ENCODE data around the gene DPF1.
"Not testable (repeated sequence)": the region's sequence is repeated elsewhere in the genome, so short reads cannot be mapped to it uniquely, and the experiment has no call there.

The DPF1 gene

DNA sequence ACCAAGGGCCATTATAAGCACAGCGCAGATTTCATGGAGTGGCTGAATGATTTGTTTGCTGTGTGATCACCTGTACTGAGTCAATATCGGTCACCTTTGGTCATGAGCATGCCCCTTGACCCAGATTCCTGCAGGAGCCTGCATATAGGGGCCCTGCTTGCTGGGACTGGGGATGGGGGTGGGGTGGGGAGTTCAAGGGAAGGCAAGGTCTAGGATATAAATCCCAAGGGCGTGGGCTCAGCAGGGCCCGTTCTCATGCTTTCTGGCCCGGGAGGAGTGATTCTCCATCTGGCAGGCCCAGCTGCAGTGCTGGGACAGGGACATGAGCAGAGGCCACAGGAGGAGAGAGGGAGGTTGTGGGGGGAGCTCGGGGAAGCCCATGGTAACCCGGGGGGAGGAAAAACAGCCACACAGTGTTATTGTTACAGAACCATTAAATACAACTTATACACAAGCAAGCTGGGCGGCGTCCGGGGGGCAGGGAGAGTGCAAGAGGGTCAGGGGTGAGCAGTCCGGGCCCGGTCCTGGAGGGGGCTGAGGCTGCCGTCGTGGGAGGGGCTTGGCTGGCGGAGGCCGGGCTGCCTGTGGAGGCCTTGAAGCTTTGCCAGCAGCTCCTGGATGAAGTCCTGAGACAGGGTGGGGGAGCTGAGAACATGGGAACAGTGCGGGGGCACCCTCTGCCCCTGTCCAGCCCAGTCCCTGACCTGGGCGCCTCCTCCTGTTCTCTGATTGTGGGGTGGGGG is 27.0 kb upstream of the DPF1 start:
- DNase-seq (ENCODE audit: low spot score): no peak
- FAIRE-seq: no peak

DNA sequence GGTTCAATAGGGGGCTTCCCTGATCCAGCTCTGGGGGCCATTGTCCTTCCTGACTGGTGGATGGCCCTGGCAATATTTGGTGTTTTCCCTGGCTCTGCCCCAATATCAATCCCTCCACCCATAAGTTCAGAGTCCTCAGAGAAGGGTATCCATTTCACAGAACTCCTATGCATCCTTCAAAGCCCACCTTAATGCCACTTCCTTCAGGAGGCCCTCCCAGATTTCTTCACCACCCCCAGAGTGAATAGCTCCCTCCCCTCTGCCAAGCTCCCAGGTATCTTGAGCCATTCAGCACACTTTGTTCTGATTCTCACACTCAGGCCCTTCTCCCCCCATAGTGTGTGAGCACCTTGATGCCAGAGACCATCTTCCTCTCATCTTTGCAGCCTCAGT is 26.4 kb upstream of the DPF1 start:
- no peak for FAIRE-seq
- DNase-seq (ENCODE audit: low spot score): no peak

DNA sequence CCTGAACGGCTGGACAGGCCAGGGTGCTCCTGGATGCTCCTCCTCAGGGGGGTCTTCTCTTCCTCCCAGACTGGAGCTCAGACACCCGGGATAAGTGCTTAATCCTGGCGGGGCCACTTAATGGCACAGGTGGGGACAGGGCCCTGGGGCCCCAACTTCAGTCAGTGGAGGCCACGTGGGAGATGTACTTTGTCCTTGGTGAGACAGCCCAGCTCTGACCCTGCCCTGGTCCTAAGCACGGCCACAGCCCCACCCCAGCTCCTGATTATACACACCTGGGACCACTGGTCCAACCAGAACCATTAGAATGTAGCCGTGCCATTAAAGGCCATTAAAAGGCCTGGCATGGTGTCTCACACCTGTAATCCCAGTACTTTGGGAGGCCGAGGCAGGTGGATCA is 24.4 kb upstream of the DPF1 start:
- DNase-seq (ENCODE audit: low spot score) (no peak), FAIRE-seq (no peak)

DNA sequence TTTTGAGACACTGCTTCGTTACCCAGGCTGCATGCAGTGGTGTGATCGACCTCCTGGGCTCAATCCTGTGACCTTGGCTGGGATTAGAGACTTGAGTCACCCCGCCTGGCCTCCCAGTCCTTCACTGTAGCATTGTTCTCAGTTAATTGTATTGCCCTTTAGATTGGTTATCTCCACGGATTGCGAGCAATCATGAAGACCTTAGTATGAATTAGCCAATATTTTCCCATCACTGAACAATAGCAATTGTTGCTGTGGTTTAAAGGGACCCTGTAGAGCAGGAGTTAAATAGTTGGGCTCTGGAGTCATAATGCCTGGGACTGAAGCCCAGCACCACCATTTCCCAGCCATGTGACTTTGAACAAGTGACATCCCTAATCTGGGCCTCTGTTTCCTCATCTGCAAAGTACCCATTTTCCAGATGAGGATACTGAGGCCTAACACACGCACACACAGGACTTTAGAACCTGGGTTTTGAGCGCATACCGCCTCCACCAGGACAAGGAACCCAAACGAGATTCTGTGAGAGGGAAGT is 23.8 kb upstream of the DPF1 start:
- FAIRE-seq (no peak), DNase-seq (ENCODE audit: low spot score) (no peak)

DNA sequence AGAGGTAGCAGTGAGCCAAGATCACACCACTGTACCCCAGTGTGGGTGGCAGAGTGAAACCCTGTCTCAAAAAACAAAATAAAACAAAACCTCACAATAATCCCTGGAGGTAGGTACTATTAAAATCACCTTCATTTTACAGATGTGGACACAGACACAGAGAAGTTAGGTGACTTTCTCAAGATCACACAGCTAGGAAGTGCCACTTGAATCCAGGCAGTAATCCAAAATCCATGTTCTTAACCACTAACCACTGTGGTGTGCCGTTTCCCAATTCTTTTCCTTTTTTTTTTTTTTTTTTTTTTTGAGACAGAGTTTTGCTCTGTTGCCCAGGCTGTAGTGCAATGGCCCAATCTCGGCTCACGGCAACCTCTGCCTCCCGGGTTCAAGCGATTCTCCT is 23.1 kb upstream of the DPF1 start:
- DNase-seq (ENCODE audit: low spot score) (no peak), FAIRE-seq (no peak)

DNA sequence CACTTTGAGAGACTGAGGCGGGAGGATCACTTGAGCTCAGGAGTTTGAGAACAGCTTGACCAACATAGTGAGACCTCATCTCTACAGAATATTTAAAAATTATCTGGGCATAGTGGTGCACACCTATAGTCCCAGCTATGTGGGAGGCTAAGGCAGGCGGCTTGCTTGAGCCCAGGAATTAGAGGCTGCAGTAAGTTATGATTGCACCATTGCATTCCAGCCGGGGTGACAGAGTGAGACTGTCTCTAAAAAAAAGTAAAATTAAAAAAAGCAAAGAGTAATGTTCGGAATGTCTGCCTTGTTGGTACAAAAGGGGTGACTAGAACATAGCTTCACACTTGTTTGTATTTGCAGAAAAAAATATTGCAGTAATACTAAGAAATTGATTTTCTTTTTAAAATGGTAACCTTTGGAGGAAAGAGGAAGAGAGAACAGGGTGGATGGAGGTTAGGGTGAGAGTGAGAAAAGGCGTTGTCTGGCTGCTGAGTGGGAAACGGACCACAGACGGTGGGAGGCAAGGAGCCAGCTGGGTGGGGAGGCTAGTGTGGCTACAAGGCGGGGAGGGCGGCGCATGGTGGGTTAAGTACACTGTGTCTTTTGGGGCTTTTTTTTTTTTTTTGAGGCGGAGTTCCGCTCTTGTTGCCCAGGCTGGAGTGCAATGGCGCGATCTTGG is 21.9 kb upstream of the DPF1 start:
- DNase-seq (ENCODE audit: low spot score) (no peak), FAIRE-seq (no peak)

DNA sequence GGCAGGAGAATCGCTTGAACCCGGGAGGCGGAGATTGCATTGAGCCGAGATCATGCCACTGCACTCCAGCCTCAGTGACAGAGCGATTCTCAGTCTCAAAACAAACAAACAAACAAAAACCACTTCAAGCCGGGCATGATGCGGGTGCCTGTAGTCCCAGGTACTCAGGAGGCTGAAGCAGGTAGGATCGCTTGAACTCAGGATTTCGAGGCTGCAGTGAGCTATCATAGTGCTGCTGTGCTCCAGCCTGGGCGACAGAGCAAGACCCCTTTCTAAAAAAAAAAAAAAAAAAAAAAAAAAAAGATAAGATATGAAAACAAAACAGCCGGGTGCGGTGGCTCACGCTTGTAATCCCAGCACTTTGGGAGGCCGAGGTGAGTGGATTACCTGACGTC is 19.3 kb upstream of the DPF1 start:
- DNase-seq (ENCODE audit: low spot score) (no peak), FAIRE-seq (no peak)

DNA sequence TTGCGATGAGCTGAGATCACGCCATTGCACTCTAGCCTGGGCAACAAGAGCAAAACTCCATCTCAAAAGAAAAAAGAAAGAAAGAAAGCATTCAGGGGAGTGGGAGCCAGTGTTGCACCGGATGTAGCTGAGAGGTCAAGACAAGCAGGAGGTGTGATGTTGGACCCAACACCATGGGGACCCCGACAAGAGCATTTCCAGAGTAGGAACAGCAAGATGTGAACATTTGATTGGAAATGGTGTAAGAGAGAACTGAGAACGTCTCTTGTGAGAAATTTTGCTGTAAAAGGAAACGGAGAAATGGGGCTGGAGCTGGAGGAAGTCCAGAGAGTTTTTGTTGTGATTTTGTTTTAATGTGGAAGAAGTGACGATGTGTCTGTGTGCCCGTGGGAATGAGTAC is 15.8 kb upstream of the DPF1 start:
- DNase-seq (ENCODE audit: low spot score) (no peak), FAIRE-seq (no peak)

DNA sequence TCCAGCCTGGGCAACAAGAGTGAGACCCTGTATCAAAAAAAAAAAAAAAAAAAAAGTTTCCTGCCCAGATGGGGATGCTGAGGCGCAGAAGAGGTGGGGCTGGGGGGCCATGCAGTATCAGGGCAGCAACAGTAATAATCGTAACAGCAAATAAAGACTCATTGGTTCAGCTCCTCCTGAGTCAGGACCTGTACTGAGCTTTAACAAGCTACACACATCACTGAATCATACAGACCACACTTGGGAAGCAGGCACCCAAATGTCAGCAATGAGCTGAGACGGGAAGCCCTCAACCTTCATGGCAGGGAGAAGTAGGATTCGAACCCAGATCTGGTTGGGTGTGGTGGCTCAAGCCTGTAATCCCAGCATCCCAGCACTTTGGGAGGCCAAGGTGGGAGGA is 10.6 kb upstream of the DPF1 start:
- DNase-seq (ENCODE audit: low spot score): no peak
- FAIRE-seq: no peak

DNA sequence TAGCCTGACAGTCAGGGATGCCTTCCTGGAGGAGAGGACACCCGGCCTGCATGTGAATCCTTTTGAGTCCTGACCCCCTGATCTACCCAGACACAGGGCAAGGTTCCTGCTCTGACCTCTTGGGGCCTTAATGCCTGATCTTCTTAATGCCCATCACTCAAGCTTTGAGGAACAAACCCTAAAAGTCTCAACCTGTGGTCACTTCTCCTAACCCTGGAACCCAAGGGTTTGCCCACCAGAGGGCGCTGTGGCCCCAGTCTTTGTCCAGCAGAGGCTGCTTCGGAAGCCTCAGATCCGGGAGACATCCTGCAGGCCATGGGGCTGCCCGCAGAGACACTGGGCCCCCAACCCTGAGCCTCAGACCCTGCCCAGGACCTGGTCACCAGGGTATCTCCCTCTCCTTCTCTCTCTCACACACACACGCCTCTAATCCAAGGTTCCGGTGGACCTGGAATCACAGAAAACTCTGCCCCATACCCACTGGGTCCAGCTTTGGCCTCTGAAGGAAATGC is 9.8 kb upstream of the DPF1 start:
- DNase-seq (ENCODE audit: low spot score) (peak; percentile 28), FAIRE-seq (no peak)

DNA sequence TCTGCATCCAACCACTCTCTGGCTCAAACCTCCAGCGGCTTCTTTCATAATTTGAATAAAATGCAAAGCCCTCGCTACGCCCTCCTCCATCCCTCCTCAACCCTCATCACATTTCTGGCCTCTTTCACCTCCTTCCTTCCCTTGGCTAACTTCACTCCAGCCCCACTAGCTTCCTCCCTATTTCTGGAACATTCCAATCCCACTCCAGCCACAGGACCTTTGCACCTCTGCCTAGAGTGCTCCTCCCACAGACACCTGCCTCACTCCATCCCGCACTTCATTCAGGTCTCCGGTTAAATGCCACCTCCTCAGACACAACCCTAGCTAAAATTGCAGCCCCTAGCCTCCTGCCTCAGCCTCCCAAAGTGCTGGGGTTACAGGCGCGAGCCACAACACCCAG is 7.9 kb upstream of the DPF1 start:
- DNase-seq (ENCODE audit: low spot score): no peak
- no peak for FAIRE-seq

DNA sequence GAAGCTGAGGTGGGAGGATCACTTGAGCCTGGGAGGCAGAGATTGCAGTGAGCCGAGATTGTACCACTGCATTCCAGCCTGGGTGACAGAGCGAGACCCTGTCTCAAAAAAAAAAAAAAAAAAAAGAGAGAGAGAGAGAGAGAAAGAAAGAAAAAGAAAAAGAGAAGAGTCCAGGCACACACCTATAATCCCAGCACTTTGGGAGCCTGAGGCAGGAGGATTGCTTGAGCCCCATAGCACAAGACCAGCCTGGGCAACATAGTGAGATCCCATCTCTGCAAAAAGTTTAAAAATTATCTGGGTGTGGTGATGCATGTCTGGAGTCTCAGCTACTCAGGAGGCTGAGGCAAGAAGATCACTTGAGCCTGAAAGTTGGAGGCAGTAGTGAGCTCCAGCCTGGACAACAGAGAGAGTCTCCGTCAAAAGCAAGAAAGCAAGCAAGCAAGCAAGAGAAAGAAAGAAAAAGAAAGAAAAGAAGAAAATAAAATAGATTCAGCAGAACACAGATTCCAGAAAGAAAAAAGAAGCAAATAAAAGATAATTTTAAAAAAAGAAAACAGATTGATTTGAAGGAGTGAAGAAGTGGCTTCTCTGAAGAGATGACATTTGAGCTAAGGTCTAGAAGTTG is 6.6 kb upstream of the DPF1 start:
- not testable (repeated sequence) for DNase-seq (ENCODE audit: low spot score); FAIRE-seq

DNA sequence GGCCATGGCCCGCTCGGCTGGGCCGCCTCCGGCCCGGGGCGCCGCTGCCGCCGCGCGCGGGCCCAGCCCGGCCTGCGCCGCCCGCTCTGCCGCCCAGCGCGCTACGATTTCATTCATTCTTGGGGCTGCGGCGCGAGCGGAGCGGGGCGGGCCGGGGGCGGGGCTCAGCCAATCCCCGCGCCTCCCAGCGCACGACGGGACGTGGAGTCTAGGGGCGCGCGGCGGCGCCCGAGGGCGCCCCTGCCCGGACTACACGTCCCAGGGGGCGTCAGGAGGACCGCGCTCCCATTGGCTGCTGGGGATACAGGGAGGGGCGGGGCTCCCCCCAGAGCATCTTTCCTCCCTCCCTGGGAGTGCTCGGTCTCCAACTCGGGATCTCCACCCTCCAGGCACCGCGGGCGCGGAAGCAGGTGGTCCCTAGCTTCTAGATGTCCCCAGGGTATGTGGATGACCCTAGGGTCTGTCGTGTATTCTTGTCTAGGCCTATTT is 5.6 kb upstream of the DPF1 start:
- FAIRE-seq (no peak), DNase-seq (ENCODE audit: low spot score) (no peak)

DNA sequence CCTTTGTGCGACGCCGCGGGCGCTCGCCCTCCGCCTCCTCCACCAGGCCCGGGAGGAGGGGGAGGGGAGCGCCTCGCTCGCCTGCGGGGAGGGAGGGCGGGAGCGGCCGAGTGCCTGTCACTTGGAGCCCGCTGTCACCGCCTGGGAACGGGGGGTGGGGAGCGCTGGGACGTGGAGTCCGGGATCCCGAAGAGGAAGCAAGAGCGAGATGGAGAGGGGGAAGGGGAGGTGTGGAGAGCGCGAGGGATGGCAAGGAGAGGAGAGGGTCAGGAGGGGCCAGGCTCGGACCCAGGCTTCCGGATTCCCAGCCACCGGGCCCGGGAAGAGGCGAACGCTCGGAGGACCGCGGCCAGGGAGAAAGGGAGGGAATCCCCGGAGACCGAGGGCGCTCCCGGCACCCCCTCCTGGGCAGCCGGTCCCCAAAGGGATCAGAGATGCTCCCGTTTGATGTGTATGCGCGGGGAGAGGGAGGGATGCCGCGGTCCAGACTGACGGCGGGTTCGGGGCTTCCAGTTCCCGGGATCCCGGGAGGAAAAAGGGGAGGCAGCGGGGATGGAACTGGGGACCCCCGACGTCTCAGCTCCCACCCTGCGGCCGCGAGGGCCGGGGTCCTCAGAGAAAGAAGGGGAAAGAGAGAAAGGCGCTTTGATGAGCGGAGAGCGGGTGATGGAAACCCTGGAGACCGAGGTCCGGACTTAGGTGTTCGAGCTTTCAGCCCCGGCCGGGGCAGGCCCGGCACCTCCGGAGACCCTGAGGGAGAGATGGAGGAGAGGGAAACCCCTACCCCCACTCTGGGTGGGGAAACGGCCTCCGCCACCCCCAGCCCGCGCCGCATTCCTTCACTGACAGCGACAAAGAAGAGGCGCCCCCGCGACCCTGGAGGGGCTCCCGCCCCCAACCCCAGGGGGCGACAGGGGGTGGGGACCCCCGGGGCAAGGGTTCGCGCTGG is 4.7 kb upstream of the DPF1 start:
- DNase-seq (ENCODE audit: low spot score): no peak
- no peak for FAIRE-seq

DNA sequence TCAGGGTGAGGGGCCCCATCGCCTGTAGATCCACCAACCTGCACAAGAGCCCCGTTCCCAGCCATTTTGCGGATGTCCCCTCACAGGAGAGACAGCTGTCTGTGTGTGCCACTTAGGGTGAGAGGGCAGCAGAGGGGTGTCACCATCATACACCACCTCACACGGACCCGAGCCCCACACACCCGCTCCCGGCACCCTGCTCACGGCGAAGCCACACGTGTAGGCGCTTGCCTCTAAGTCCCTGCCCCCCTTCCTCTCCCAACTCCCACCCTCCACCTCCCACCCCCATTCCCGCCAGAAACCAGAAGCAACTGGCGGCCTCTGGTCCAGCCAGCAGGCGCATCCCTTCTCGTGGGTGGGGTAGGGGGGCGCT is 4.0 kb upstream of the DPF1 start:
- DNase-seq (ENCODE audit: low spot score) (no peak), FAIRE-seq (no peak)

DNA sequence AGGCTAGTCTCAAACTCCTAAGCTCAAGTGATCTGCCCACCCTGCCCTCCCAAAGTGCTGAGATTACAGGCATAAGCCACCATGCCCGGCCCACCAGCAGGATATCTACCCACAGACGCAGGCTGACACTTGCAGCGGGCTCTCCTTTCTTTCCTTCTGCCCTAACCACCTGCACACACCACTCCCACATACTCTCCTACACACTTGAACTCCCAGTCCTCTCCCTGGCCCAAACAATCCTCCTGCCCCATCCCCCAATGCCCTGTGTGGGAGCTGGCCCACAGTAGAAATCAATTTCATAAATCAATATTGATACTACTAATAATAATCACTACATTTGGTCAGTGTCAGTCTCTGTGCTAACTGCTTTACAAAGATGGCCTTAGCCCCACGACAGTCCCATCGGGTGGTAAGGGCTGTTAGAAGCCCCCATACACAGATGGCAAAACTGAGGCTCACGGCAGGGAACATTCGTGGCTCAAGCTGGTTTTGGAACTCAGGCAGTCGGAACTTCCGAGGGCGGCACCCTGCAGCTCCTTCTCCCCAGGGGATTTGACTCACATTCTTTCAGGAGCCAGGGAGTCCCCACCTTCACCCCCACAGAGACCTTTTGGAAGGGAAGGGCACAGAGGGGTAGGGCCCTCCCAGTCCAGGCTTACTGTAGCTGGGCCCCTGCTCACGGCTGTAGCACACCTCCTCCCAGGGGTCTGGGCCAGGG is 3.4 kb upstream of the DPF1 start:
- no peak for DNase-seq (ENCODE audit: low spot score)
- no peak for FAIRE-seq

DNA sequence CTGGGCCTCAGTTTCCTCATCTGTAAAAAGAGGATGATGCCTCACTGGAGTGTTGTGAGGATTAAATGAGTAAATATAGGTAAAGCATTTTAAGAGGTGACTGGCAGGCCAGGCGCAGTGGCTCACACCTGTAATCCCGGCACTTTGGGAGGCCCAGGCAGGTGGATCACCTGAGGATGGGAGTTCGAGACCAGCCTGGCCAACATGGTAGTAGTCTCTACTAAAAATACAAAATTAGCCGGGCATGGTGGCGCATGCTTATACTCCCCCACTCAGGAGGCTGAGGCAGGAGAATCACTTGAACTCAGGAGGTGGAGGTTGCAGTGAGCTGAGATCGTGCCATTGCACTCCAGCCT is 819 bp upstream of the DPF1 start:
- FAIRE-seq; DNase-seq (ENCODE audit: low spot score): not testable (repeated sequence)

DNA sequence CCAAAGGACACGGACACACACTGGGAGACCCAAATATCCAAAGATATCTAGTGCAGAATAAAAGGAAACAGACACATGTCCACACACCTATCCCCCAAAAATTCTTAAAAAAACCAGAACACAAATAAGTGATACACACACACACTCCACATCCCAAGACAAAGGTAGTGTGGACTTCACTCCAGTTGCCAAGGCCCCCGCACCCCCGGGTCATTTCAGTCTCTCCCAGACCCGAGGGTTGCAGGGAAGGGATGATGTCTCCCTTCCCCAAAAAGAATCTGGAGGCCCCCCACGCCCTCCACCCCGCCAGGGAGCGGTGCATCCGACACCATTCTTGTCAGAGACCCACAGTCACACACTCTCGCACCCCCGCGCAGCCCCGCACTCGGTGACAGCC is 407 bp downstream of the DPF1 start:
- DNase-seq (ENCODE audit: low spot score): no peak

DNA sequence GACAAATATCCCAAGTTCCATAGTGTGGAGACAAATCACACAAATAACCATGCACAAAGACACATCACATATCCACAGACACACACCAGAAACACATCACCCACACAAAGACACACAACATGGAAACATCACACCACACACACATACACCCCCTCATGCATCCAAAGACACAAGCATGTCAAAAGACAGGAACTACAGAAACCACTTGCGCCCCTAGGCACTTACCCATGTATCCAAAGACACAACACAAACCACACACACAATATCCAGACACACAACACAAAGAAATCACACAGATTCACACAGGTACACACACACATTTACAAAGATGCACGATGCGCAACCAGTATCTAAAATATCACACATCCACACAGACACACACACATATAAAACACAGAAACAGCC is 901 bp downstream of the DPF1 start:
- no peak for DNase-seq (ENCODE audit: low spot score)
- FAIRE-seq: no peak

More for the DNA sequence above, 407 bp downstream of the DPF1 start:
- no peak for FAIRE-seq
